GM19239 (cell line): Measurements from ENCODE around the gene GNAS.
"Not testable (repeated sequence)": the region's sequence is repeated elsewhere in the genome, so short reads cannot be mapped to it uniquely, and the experiment has no call there.

ENCODE experiments used
- DNase-seq: peaks from one replicate; pipeline ENCODE4 v3.0.0; 2011; ENCODE audit warnings: low spot score; ENCODE audit not compliant: insufficient read length
- FAIRE-seq: peaks from 2 replicates; lab custom pipeline; 2011; peaks lifted over from hg19 to GRCh38; lab: Jason Lieb, UNC

The GNAS gene

GRCh38 chr20:58826271-58826670 lies 26.2 kb upstream of the GNAS start:
- DNase-seq (no peak), FAIRE-seq (no peak)

GRCh38 chr20:58828136-58828535 lies 24.4 kb upstream of the GNAS start:
- DNase-seq (no peak), FAIRE-seq (no peak)

GRCh38 chr20:58828804-58829203 lies 23.7 kb upstream of the GNAS start:
- FAIRE-seq, DNase-seq: not testable (repeated sequence)

- no peak for FAIRE-seq
- no peak for DNase-seq
Measured at GRCh38 chr20:58829531-58829941, 23.0 kb upstream of the GNAS start.

GRCh38 chr20:58832457-58832856 lies 20.1 kb upstream of the GNAS start:
- no peak for DNase-seq

GRCh38 chr20:58833921-58834320 lies 18.6 kb upstream of the GNAS start:
- DNase-seq (no peak), FAIRE-seq (no peak)

More at GRCh38 chr20:58832457-58832856, 20.1 kb upstream of the GNAS start:
- no peak for FAIRE-seq

GRCh38 chr20:58835231-58835630 lies 17.3 kb upstream of the GNAS start:
- DNase-seq (no peak), FAIRE-seq (no peak)

- FAIRE-seq (no peak), DNase-seq (no peak)
Measured at GRCh38 chr20:58836616-58837204, 15.8 kb upstream of the GNAS start.

GRCh38 chr20:58837717-58838116 lies 14.8 kb upstream of the GNAS start:
- no peak for FAIRE-seq
- no peak for DNase-seq

GRCh38 chr20:58838174-58838573 lies 14.3 kb upstream of the GNAS start:
- DNase-seq = no peak
- no peak for FAIRE-seq

- DNase-seq (no peak), FAIRE-seq (no peak)
Measured at GRCh38 chr20:58839474-58839874, 13.0 kb upstream of the GNAS start.

- no peak for FAIRE-seq
Measured at GRCh38 chr20:58839991-58840747, 12.3 kb upstream of the GNAS start.

GRCh38 chr20:58840816-58841538 lies 11.5 kb upstream of the GNAS start:
- FAIRE-seq = no peak
- no peak for DNase-seq

More at GRCh38 chr20:58839991-58840747, 12.3 kb upstream of the GNAS start:
- no peak for DNase-seq

- FAIRE-seq = no peak
- no peak for DNase-seq
Measured at GRCh38 chr20:58841539-58842264, 10.8 kb upstream of the GNAS start.

GRCh38 chr20:58842276-58842675 lies 10.2 kb upstream of the GNAS start:
- FAIRE-seq (no peak), DNase-seq (no peak)

GRCh38 chr20:58843128-58843556 lies 9.4 kb upstream of the GNAS start:
- FAIRE-seq = no peak
- DNase-seq = no peak

- DNase-seq (no peak), FAIRE-seq (no peak)
Measured at GRCh38 chr20:58845706-58846105, 6.8 kb upstream of the GNAS start.

- FAIRE-seq (no peak), DNase-seq (no peak)
Measured at GRCh38 chr20:58847463-58847862, 5.1 kb upstream of the GNAS start.

GRCh38 chr20:58850693-58851174 lies 1.8 kb upstream of the GNAS start, which contains the start of gene GNAS-AS1:
Gene GNAS-AS1, minus strand, starts transcription at chr20:58850902.
- peak; percentile 93 for FAIRE-seq
- peak; percentile 91 for DNase-seq
